Activated CD4-positive, CD25-positive, alpha-beta regulatory T cell treated with anti-CD3 and anti-CD28 coated beads, Interleukin-2, amount 50 U/mL, for 24 hours (primary cell): ENCODE measurements around the gene ZNF775.

Experiments used
- ATAC-seq, 2 donors: fragments of 150-1000 bp; cut with Tn5 transposase; one replicate each; pipeline ENCODE4 v1.10.0; 2021; ENCODE audit warnings: mild to moderate bottlenecking in 1 of 2, moderate library complexity in 1 of 2

Gene ZNF775

DNA sequence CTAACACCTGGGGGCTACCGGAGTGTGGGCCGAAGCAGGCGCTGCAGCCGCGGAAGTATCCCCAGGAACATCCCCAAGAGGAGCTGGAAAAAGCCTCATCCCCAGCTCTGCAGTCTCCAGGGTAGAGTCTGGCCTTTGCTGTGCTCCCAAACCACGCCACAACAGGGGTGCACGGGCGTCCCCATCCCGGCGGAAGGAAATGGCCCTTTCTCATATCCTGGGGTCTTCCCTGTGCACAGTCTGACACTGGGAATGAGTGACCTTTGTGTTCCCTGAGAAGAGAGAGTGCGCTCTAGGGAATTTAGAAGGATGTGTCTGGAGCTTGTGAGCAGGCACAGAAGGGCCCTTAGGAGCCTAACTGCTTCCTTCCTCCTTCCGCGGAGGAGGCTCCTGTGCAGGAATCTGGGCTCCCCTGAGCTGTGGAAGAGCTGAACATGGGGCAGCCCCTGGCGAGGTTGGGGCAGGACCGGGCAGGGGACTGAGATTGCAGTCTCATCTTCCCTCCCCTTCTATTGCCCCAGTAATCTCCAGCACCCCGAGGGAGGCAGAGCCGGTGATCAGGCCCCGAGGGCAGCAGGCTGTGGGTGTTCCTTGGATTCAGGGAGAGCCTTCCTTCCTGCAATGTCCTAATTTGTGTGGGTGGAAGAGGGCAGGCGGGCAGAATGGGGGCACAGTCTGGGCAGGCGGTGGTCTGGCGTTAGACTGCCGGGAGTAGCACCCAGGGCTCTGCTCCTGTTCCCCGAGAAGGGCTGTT, 9.2 kb upstream of the ZNF775 start:
- ATAC-seq: no peak

DNA sequence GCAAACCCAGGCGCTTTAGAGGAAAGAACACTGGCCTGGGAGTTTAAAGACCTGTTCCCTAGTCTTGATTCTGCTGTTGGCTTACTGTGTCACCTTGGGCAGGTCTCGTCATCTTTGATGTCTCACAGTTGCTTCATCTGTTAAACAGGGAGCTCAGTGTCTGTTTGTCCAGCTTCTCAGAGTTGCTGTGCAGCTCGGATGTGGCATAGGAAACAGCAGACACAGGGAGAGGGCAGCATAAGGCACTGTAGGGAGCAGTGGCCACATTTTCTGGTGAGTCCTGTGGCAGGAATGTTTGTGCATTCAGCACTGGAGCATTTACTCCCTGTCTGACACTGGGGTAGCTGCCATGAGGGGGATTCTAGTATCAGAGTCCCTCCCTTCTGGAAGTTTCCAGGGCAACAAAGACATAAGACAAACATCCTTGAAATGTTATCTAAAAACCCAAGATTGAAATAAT, 8.5 kb upstream of the ZNF775 start:
- no peak for ATAC-seq

DNA sequence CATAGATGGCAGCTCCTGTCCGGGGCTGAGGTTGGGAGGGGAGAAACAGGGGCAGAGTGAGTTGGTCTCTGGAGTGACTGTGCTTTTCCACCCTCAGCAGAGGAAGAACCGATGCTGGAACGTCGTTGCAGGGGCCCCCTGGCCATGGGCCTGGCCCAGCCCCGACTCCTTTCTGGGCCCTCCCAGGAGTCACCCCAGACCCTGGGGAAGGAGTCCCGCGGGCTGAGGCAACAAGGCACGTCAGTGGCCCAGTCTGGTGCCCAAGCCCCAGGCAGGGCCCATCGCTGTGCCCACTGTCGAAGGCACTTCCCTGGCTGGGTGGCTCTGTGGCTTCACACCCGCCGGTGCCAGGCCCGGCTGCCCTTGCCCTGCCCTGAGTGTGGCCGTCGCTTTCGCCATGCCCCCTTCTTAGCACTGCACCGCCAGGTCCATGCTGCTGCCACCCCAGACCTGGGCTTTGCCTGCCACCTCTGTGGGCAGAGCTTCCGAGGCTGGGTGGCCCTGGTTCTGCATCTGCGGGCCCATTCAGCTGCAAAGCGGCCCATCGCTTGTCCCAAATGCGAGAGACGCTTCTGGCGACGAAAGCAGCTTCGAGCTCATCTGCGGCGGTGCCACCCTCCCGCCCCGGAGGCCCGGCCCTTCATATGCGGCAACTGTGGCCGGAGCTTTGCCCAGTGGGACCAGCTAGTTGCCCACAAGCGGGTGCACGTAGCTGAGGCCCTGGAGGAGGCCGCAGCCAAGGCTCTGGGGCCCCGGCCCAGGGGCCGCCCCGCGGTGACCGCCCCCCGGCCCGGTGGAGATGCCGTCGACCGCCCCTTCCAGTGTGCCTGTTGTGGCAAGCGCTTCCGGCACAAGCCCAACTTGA, 7.8 kb upstream of the ZNF775 start:
- ATAC-seq: no peak

DNA sequence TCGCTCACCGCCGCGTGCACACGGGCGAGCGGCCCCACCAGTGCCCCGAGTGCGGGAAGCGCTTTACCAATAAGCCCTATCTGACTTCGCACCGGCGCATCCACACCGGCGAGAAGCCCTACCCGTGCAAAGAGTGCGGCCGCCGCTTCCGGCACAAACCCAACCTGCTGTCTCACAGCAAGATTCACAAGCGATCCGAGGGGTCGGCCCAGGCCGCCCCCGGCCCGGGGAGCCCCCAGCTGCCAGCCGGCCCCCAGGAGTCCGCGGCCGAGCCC, 7.2 kb upstream of the ZNF775 start:
- ATAC-seq: no peak

DNA sequence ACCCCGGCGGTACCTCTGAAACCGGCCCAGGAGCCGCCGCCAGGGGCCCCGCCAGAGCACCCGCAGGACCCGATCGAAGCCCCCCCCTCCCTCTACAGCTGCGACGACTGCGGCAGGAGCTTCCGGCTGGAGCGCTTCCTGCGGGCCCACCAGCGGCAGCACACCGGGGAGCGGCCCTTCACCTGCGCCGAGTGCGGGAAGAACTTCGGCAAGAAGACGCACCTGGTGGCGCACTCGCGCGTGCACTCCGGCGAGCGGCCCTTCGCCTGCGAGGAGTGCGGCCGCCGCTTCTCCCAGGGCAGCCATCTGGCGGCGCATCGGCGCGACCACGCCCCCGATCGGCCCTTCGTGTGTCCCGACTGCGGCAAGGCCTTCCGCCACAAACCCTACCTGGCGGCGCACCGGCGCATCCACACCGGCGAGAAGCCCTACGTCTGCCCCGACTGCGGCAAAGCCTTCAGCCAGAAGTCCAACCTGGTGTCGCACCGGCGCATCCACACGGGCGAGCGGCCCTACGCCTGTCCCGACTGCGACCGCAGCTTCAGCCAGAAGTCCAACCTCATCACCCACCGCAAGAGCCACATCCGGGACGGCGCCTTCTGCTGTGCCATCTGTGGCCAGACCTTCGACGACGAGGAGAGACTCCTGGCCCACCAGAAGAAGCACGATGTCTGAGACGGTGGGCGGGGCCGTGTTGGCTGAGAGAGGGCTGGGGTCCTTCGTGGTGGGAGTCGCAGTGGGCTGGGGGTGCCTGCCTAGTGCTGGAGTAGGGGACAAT, 6.7 kb upstream of the ZNF775 start:
- no peak for ATAC-seq

DNA sequence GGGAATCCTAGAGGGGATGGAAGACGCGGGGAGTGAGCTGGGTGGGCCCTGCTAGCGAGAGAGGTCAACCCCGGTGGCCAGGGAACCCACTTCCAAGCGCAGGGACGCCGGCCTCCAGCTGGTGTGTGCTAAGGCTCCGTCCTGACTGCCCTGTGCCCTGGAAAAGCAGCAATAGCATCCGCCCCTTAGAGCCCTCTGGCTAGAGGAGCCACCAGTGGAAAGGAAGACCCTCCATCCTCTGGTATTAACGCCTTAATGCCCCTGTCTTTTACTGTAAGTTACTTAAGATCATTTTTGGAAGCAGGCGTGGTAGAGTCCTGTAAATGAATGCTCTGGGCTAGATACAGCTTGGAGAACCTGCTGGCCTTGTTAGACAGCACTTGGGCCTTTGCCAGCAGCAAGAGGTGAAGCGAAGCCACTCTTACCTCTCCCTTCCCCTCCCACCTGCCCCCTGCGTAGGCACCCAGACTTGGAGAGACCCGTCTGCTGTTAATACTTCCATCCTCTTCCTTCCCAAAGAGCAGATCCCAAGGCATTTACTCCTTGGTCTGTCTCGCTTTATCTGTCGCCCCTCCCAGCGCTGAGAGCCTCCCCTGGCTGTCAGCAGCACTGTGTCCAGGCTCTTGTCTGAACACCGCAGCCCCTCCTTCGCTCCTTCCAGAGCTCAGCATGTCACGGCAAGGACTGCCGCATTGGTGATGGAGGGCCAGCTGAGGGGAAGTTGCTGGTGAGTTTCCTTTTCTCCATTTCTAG, 5.9 kb upstream of the ZNF775 start:
- ATAC-seq: no peak

DNA sequence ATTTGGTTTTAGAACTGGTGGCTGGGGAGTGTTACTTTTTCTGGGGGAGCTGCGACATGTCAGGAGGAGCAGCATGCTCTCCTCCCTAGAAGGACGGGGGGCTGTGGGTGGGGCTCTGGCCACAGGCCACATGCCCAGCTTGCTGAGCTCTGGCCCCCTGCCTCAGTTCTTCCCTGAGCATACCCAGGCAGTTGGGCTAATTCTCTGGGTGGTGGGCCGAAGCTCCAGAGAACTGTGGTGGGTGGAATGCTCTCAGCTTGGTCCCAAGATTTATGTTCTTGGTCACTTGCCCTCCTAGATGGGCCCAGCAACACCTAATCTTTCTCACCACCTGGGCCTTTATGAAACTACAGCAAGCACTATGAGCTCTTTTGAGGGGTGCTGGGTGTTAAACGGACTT, 5.1 kb upstream of the ZNF775 start:
- no peak for ATAC-seq

DNA sequence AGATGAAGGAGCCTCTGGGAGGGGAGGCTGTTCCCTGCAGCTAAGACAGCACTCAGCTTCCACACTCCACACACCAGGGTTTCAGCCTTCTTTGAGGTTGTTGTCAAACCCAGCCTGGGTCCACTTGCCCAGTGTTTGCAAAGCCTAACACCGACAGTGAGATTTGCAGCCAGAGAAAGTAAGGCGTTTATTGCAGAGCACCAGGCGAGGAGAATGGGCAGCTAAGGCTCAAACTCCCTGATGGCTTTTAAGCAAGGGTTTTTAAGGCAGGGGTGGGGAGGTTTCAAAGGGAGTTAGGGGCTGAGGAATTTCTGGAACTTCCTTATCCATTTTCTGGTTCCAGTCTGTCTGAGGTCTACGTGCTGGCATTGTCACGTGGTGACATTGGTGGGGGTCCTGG, 4.7 kb upstream of the ZNF775 start:
- no peak for ATAC-seq

DNA sequence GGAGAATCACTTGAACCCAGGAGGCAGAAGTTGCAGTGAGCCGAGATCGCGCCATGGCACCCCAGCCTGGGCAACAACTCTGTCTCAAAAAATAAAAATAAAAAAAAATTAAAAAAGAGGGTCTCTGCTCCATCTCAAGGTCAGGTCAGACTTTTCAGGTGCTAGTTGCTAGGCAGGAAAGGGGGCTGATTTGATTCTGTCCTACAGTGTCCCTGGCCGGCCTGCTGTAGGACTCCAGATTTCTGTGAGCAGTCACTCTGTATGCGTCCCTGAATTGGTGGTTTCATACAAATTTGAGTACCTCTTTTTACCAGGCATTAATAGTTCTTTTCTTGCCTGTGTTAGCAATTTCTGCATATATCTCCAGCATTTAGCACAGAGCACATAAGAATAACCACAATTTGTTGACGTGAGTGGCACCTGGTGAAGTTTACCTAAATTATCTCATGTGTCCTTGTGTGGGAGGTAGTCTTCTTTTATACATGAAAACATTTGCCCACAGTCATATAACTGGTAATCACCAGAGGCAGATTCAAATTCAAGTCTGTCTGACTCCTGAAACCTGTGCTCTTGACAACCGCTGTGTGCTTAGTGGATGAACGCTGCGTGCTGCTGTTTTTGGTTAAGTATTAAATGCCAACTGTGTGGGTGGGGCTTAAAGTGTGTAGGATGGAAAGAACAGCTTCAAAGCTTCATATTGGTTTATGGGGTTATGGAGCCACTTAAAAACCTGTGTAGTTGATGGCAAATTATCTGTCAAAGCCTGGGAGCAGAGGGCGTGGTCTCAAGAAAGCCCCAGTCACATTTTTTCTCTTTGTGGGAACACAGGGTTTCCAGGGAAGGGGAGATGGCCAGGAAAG, 3.2 kb upstream of the ZNF775 start:
- ATAC-seq: peak; percentile 15 to 25

DNA sequence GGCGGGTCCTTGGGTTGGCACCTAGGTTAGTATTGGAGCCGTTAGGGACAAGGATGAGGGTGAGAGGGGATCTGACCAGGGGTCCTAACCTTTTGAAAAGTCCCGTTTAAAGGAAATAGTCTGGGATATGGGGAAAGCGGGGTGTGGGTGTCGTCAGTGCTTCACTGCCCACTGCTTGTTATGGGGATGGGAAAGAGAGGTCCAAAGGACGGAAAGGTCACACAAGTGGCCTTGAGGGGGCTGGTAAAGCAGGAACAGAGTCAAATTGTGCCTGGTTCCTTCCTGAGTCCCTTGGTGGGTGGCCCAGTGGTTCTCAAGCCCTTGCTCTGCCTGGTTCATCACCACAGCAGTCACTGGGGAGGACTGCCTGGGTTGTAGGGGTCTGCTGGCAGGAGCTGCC, 2.6 kb upstream of the ZNF775 start:
- ATAC-seq: no peak

DNA sequence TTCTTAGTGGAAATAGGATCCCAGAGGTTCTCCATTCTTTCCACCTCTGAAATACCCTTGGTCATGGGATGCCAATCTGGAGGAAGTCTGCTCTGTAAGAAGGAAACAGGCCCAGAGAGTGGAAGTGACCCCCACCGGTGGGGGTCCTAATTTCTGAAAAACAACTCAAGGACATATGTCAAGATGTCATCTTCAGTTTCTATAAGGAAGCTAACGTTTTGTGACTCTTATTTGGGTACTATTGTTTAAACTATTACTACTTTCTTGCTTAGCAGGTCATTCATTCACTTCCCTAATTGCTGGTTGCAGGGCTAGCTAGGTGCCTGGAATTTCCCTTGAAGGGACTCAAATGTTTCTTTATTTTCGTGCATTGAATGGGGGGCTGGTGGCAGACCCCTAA, 1.9 kb upstream of the ZNF775 start:
- no peak for ATAC-seq

DNA sequence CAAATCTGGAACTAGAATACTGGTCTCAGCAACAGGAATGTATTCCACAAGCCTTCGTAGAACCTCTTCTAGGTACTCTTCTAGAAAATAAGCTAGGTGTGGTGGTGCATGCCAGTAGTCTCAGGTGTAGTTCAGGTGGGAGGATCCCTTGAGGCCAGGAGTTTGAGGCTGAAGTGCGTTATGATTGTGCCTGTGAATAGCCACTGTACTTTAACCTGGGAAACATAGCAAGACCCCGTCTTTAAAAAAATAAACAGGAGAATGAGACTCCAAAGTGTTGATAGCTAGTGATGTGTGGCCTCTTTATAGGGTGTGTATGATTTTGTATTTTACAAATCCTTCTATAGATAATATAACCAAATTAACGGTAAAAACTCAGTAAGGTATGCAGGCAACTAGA, 1.5 kb upstream of the ZNF775 start:
- ATAC-seq: no peak

DNA sequence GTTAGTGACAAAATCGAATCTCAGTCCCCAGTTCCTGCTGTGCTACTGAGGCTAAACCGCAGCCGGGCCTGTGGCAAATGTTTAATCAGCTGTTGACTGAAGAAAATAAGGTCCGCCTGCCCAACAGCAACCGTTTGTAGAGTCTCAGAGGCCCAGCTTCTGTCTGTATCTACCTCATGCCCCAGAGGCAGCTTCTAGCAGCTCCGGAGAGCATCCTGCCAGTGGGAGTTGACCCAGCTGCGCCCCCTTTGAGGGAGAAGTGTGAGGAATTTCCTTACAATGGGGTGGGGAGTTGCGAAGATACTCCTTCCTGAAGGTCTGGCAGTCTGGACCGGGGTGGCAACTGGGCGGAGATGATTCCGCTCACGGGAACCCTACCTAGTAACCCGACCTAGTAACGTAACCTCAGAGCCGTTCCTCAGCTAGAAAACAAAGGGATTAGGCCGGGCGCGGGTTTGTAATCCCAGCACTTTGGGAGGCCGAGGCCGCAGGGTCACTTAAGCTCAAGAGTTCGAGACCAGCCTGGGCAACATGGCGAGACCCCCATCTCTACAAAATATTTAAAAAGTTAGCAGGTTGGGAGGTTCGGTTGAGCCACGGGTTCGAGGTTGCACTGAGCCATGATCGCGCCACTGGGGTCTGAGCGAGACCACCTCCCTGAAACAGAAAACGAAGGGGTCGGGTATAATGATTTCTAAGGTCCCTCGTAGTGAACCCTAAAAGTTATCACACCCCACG, 846 bp upstream of the ZNF775 start:
- ATAC-seq: no peak

DNA sequence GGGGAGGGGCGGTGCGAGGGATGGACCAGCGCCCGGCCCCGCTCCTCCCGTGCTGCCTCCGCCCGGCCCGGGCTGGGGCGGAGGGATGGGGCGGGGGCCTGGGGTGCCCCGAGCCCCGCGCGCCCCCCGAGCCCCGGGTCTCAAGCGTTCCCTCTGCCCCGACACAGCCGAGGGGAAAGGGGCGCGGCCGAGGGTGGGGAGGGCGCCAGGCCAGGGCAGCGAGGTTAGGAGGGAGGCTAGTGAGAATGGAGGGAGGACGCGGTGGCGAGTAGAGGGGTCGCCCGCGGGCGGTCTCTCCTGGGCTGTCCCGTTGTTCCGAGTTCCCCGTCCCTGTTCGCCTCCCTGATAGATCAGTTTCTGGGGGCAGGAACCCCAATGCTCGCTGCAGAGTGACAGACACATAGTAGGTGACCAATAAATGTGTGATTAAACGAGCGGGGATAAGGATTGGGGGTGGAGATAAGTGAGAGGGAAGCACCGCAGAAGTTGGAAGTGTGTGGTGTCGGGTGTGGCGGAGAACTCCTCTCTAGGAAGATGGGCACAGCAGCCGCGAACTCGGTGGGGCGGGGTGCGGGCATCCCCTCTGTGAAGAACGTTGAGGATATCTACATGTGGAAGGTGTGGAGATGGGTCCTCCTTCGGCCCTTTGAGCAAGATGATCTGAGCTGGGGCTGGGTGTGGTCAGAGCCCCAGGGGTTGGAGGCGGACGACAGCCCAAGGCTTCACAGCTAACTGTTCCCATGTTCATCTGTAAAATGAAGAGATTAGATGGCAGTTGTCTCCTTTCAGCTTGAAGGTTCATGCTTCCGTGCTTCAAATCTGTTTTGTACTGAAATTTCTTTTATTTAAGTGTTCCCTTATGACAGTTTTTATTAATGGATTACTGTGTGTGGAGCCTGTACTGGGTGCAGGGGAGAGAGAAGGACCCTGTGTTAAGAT, 580 bp downstream of the ZNF775 start:
- ATAC-seq: peak in 1 of 2 donors; percentile 0

DNA sequence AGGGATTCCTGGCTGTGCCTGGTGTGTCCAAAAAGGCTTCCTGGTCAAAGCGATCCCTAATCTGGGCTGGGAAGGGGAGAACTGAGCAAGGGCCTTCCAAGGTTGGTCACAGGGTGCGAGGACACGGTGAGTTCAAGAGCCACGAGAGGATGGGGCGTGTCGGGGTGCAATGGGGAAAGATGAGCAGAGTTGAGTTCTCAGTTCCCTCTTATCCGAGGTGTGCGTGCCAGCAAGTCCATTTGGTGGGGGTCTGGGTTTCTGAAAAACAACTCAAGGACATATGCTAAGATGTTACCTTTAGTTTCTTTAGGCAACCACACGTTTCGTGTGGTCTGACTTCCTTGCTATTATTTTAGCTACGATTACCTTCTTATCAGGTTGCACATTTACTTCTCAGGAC, 1.3 kb downstream of the ZNF775 start:
- no peak for ATAC-seq

DNA sequence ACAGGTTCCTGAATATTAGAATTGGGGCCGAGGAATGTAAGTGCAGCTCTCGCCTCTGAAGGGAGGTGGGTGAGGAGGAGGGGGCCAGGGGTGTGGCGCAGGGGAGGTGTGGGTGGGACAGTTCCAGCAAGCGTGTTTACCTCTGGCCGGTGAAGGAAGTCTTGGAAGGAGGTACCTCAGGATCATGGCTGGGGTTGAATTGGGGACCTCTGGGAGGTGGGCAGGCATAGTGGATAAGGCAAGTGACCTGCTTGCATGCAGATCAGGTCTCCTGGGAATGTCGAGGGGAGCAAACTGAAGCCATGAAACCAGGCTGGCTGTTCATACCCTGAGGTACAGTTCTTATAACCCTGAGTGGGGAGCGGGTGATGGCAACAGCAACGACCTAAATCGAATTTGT, 2.0 kb downstream of the ZNF775 start:
- ATAC-seq: no peak

DNA sequence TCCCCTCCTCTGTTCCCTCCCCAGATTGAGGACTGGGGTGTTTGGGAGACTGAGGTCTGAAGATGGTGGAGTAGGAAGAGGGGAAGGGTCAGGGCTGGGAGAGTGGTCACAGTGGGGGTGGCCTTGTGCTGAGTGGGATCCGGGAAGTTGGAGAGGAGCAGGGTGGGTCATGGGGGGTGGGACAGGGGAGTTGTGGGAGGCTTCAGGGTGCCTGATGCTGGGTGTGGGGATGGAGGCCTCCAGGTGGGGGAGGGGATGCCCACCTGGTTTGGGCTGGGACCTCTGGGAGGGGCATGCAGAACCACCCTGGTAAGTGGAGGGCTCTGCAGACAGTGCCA, 2.6 kb downstream of the ZNF775 start:
- ATAC-seq: no peak

DNA sequence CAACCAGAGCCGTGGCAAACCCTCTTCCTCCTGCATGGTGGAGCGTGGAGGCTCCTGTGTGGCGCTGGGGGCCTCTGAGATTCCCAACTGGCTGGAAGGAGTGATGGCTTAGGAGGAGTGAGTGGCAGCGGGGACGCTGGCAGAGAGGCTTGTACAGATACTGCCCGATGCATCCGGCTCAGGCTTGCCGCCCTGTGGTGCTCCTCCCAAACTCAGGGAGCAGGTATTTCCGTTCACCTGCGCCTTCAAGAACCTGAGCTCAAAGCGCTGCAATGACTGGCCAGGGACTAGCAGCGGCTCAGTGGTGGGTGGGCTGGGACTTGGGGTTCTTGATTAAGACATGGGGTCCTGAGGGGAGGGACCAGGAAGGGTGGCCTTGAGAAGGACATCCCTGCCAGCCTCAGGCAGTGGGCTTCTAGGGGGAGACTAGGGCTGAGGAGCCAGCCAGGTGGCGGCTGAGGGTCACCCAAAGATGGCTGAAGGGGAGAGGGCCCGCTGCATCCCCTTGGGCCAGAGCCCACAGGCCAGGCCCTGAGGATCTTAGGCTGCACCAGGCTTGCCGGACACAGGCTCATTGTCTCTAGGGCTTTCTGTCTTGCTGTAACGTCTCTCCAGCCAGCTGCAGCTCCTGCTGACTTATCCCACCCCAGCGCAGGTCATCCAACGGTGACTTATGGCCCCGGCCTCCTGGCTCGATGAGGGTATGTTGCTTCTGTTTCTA, 3.2 kb downstream of the ZNF775 start:
- no peak for ATAC-seq

DNA sequence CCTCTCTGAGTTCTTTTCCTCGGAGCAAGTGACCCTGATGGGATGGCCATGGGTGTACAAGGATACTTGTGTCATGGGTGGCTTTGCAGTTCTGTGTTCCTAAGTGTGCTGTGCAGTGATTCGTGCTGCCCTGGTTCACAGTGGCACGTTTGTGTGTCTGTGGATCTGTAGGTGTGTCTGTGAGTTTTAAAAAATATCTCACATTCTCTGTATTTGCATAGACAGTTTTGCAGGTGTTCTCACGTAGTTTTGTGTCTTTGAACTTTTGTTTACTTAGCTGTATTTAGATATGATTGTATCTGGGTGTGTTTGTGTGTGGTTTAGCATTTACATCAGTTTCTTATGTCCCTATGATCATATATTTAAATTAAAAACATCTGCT, 3.7 kb downstream of the ZNF775 start:
- ATAC-seq: no peak
